NCI-H524 treated with DMSO at 0.1 percent for 48 hours (cell line): Measurements from ENCODE around the gene ACSL1.
"Not testable (repeated sequence)": the region's sequence is repeated elsewhere in the genome, so short reads cannot be mapped to it uniquely, and the experiment has no call there.

Experiments used
- DNase-seq: peaks from one replicate; lab custom pipeline; 2025; lab: John Stamatoyannopoulos, UW

Gene ACSL1

DNA sequence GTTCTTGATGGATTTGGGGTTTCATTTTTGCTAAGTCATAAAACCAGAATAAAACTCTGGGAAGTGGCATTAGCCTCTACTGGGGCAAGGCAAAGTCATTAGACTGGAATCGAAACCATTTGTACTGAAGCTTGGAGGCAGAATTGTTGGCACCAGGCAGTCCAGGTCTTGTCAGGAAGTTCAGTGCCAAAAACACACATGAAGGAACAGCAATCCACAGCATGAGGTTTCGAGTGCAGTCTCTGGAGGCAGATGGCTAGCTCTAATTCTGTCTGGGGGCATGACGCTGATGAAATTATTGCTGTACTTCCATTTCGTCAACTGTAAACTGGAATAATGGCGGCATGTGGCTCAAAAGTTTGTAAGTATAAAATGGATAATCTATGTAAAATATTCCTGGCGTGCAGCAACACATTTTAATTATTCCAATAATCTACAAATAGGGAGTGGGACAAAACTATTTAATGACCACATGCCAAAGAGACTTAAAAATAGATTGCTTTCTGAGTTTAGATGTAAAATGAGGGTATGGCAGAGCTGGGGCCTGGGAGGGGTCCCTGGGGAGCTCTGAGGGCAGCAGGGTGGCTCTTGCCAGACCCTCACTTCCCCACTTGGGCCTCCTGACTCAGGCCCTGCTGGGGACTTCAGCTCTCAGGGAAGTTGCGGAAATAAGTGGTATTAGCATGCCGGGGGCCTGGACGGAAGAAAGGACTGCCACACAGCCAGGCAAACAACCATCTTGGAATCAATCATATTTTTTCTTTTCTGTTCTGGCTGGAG lies 73.1 kb downstream of the ACSL1 start:
- DNase-seq = no peak

DNA sequence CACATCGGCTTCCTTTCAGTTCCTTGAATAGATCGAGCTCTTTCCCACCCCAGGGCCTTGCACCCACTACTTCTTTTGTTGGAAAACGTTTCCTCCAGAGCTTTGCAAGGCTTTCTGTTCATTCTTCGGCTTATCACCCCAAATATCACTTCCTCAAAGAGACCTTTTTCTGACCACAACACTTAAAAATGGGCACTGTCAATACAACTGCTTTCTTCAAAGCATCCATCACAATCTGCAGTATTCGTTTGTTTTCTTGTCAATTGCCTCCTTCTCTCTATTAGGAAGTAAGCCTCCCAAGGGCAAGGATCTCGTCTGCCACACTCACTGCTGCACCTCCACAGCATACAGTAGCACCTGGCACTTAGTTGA lies 74.2 kb downstream of the ACSL1 start:
- no peak for DNase-seq

DNA sequence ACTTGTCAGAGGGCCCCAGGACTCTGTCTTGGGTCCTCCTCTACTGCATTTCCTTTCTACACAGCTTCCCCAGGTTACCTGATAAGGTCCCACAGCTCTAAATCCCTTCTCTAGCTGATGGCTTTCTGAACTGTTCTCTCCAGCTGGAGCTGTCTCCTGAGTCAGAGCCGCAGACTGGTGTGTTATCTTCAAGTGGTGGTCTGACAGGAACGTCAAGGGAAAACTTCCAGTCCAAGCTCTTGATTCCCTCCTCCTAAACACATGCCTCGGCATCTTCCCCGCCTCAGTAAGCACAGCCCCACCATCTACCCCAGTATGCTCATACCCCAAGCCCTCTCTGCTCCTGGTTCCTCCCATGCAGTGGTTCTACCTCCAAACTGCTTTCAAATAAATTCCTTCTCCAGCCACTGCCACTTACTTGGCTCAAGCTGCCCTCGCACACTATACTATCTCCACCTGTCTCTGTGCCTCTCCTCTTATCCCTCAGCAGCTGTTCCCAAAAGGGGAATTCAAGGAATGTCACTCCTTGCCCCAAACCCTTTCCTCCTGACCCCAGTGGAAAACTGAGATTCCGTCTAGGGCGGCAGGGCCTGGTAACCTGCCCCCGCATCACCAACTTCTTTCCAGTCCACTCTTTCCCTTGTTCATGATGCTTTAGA lies 74.7 kb downstream of the ACSL1 start:
- DNase-seq = no peak

DNA sequence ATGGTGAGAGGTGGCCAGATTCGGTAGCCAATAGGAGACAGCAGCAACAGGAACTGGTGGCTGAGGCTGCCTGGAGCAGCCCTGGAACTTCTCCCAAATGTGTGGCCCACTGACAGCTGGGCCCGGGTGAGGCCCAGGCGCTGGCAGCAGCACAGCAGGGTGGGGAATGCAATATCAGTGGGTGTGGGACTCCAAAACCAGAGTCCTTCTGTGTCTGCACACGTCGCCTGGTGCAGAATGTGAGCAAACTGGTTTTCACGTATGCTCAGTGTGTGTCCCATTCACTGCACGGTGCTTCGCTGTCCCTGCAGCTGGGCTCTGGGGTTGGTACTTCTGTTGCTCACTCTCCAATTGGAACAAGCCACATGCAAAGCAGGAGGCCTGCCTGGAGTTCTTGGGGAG lies 77.5 kb downstream of the ACSL1 start:
- DNase-seq = no peak

DNA sequence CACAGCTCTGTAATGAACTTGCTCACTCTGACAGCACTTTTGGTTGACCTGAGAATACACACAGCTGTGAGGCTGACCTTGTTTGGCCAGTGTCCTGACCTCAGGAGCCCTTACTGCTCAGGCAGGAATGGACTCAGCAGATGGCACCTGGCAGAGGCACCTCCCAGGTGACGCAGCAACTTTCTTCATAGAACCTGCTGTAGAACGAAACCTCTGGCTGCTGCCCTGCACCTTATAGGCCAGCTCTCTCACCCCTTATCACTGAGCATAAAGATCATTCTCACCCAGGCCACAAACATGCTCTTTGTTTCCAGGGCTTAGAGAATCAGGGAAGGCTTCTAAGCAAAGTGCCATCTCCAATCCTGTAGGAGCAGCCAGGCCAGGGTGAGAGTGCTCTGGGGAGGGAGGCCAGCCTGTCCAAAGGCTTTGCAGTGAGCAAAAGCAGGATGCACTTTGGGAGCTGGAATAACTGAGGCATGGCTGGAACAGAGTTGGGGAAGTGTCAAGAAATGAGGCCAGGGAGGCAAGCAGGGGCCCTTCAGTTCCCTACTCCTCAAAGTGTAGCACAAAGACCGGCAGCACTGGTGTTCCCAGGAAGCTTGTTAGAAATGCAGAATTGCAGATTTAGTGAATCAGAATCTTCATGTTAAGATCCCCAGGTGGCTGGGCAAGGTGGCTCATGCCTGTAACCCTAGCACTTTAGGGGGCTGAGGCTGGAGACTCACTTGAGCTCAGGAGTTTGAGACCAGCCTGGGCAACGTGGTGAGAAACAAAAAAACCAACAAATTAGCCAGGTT lies 78.5 kb downstream of the ACSL1 start:
- DNase-seq = no peak

DNA sequence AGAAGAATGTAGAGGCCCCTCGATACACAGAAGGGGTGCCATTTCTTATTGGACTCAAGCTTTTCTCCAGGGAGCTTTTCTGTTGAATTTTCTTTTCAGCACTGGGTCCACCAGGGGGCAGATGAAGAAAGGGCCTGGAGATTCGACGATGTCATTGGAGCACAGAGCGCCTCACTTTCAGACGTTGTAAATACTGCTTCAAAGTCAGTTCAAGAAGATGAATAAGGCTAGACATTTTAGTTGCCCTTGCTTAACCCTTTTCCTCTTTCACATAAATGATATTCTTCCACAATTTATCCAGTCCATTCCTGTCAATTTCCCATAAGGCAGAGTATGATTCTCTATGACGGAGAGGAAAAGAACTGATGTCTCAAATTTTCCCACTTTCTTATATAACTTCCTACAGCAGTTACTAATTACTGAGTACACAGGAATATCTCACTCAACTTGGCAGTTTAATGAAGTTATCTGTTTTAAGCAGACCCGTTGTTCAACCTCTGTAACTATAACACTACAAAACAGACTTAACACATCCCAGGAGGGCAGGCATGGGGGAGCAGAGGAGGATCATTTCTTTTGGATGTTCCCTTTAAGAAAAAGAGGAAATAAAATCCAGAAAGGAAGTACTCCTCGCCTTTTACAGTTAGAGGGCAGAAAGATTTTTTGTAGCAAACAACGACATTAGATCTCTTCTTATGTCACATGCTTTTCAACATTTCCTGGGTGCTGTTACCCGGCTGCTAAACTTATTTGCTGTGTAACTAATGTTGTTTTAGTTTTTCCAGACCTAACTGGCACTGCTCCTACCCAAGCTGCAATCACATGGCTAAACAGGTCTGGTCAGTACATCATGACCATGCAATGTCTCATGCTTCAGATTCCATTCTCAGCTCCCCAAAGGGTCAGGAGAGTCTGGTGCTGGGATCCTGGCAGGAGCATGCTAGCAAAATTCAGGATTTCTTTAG lies 79.7 kb downstream of the ACSL1 start:
- no peak for DNase-seq

DNA sequence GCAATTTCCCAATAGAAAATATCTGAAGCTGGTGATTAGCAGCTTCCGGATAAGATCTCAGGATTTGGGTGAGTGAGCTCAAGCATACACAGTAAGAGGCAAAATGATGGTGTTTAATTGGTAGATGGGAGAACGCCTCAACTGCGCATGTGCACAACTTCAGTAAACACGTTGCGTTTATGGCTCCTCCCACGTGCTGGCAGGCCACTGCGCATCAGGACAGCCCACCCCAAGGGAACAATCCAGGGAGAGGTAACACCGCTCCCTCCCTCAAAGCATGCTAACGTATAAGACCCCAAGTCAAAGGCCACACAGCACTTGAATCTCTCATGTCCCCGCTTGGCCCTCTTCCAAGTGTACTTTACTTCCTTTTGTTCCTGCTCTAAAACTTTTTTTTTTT lies 81.5 kb downstream of the ACSL1 start:
- no peak for DNase-seq

DNA sequence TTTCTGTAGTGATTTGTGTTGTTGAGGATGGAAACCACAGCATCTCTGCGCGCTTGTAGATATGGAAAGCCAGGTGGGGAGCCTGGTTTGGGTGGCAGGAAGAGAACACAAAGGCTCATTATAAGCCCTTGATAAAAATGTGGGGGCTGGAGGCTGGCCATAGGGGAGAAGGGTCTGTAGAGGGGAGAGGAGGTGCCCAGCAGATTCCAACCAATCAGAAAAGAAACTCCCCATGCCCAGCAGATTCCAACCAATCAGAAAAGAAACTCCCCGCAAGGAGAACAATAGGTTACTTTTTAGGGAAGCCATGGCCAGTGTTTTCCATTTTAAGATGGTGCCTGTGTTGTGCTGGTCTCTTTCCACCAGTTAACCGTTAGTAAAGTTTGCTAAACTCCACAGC lies 82.1 kb downstream of the ACSL1 start:
- no peak for DNase-seq

DNA sequence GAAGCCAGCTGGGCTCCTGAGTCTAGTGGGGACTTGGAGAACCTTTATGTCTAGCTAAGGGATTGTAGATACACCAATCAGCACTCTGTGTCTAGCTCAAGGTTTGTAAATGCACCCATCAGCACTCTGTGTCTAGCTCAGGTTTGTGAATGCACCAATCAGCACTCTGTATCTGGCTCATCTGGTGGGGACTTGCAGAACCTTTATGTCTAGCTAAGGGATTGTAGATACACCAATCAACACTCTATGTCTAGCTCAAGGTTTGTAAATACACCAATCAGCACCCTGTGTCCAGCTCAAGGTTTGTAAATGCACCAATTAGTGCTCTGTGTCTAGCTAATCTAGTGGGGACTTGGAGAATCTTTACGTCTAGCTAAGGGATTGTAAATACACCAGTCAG lies 84.1 kb downstream of the ACSL1 start:
- DNase-seq = not testable (repeated sequence)

DNA sequence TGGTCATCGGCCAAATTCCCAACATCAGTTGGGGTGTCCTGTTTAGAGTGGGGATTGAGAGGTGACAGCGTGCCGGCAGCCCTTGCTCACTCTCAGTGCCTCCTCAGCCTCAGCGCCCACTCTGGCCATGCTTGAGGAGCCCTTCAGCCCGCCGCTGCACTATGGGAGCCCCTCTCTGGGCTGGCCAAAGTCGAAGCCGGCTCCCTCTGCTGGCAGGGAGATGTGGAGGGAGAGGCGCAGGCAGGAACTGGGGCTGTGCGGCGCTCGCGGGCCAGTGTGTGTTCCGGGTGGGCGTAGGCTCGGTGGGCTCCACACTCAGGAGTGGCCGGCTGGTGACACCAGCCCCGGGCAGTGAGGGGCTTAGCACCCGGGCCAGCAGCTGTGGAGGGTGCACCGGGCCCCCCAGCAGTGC lies 84.8 kb downstream of the ACSL1 start:
- DNase-seq = no peak

DNA sequence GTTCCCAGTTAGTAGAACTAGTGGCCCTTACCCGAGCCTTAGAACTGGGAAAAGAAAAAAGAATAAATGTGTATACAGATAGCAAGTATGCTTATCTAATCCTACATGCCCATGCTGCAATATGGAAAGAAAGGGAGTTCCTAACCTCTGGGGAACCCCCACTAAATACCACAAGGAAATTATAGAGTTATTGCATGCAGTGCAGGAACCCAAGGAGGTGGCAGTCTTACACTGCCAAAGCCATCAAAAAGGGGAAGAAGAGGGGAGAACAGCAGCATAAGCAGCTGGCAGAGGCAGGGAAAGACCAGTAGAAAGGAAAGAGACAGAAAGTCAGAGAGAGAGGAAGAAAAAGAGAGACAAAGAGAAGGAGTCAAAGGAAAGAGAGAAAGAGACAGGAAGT lies 86.2 kb downstream of the ACSL1 start:
- not testable (repeated sequence) for DNase-seq

DNA sequence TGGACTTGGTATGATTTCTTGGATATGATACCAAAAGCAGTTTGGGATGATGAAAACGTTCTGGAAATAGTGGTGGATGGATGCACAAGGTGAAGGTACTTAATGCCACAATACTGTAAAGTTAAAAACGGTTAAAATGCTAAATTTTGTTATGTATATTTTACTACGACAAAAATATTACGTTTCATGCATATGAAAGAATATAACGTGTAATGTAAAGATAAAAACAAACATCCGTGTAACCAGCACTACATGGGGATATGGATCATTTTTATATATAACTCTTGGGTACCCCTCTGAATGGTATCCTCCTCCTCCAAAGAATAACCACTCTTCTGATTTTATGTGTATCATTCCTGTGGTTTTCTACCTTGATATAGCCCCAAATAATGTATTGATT lies 91.0 kb downstream of the ACSL1 start:
- DNase-seq = no peak

DNA sequence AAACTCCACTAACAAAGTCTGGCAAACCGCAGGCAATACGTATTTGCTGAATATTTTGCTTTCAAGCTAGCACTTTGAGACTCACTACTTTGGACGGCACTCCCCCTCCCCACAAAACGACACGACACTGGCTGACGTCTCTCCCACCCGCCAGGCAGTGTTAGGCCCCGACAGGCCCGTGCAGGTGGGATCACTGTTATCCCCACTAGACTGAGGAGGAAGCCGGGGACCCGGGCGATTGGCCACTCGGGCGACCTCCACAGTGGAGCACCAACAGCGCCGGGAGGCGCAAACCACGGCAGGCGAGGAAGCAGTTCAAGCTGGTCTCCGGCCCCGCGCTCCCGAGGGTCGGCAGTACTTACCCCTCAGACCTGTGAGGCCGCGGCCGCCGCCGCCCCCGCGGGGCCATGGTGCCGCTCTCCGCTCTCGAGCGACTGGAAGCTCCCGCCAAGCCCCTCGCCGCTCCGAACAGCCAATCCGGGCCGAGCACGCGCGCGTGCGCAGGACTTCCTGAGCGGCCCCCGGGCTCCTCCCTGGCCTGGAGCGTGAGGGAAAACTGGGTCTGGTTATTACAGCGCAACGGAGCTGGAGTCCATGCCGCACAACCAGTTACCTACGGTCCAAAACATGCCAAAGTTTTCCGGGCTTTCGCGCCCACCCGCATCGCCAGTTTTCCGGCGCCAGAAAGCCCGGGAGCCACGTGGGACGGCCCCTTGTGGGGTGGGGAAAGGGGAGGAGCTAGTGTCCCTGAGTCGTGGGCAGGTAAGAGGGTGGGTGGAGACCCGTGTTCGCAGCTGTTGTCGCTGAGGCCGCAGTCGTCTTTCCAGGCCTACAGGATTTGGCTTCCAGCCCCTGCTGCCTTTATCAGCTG lies 91.9 kb downstream of the ACSL1 start, which contains the start of gene CENPU:
Gene CENPU (minus strand): TSS at position 443 of the 871 bp plus-strand sequence. CDS start 34 bp downstream, at position 409.
- DNase-seq = peak; percentile 86

DNA sequence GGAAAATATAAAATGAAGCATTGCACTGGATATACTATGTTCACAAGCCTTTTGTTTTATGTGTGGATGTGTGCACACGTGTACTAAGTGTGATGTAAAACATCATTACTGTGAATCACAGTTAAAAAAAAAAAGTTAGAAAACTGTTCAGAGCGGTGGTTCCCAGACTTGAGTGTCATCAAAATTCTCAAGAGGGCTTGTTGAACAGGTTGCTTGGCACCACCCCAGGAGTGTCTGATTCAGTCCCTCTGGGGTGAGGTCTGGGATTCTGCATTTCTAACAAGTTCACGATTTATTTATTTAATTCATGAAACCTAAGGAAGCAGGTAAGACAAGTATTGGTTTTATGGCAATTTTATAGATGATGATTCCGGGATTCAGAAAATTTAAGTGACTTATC lies 93.6 kb downstream of the ACSL1 start:
- DNase-seq = no peak

DNA sequence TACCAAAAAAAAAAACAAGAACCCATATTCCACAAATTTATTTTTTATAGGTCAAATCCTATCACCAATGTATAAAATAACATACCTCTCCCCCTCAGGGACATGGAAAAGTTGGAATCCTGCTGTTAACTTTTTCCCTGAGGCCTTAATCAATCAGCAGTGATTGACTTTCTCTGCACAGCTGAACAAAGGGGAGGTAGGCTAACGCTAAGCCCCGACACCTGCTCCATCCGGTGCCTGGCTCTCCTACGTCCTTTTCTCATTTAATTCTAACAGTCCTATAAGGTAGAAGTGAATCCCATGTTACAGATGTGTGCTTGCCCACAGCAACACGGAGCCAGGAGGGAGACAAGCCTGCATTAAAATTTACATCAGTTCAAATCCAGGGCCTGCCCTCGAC lies 94.7 kb downstream of the ACSL1 start:
- DNase-seq = no peak

DNA sequence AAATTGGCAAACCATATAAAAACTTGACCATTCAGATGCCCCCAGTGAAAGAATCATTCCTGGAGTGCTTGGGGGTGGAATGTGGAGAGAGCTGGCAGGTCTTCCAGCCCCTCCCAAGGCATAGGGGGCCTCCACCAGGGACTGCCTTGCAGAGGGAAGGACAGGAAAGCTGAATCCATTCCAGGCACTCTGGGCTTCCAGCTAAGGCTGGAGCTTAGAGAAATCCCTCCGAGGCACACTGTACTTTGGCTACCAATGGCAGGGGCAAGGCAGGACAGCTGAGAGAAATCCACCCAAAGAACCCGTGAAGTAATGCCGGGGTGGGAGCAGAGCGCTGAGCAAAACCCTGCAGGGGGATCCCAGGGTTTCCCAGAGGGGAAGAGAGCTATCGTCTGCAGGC lies 95.8 kb downstream of the ACSL1 start:
- DNase-seq = no peak

DNA sequence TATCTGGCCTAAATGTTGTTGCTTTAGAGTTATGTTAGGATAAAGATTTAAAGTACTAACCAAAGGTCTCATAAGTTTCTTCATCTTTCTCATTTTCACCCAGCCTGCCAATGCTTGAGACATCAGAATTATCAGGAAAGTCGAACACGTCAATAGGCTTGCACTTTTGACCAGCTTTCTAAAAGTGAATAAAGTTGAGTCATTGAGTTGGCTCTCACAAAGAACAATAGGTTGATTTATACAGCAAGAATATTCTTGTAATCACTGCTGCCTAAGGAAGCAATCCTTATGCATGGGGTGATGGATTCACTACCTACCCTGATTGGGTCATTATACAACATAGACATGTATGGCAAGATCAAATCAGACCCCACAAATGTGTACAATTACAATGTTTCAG lies 96.9 kb downstream of the ACSL1 start:
- DNase-seq = no peak

DNA sequence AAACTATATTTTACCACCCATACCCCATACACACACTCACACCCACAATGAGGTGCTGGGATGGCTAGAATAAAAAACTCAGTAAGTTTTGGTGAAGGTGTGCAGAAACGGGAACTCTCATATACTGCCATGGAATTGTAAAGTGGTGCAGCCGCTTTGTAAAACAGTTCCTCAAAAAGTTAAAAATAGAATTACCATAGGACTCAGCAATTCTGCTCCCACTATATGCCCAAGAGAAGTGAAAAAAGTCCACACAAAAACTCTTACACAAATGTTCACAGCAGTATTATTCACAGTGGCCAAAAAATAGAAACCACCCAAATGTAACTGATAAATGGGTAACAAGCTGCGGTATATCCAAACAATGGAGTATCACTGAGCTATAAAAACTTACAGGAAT lies 98.3 kb downstream of the ACSL1 start:
- no peak for DNase-seq

DNA sequence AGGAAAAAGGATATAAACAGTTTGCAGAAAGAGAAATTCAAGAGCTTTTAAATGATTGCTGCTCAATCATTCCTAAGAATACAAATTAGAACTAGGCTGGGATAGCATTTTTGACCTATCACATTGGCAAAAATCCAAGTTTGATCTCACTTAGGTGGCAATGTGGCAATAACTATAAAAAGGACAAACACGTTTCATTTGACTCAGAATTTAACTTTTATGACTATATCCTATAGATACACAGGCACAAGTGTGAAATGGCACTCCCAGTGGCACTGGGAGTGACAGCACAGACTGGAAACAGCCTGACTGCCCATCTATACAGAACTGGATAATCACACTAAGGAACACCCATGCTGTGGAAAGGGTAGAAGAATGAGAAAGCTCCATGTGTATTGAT lies 103.0 kb downstream of the ACSL1 start:
- no peak for DNase-seq

DNA sequence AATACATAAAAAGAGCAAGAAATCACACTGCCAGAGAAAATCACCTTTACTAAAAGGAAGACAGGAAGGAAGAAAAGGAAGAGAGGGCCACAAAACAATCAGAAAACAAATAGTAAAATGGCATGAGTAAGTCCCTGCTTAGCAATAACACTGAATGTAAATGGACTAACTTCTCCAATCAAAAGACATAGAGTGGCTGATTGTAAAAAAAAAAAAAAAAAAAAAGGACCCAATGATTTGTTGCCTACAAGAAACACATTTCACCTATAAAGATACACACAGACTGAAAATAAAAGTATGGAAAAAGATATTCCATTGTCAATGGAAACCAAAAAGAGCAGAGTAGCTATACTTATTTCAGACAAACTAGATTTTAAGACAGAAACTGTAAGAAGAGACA lies 104.5 kb downstream of the ACSL1 start:
- no peak for DNase-seq

DNA sequence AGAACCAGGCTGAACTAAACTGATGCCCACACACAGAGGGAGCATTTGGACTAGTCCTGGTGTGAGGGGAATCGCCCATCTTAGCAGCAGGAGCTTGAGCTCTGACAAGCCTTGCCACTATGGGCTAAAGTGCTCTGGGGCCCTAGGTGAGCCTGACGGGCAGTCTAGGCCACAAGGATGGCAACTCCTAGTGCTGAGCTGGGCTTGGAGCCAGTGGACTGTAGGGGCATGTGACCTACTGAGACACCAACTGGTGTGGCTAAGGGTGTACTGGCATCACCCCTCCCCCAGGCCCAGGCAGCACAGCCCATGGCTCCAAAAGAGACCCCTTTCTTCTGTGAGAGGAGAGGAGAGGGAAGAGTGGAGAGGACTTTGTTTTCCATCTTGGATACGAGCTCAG lies 106.4 kb downstream of the ACSL1 start:
- no peak for DNase-seq
